ENCODE data around the gene NPAS3. TPM values are rescaled to one million over a fixed set of nuclear protein-coding genes. Genes with fewer than 3 reads are reported as not detected.

The NPAS3 gene
- total RNA-seq, 4 donors from 2014 or later, result 4.0 to 12.2 (median 5.6) TPM

- Histone ChIP-seq H3K36me3 (no peaks in the 10 kb centered on the region), H3K4me3 (replicated peaks in 1 of 3) (no peak overlapping the region), H3K27me3 (no peaks in the 10 kb centered on the region), H3K9me3 (no peaks in the 10 kb centered on the region), H3K27ac (no peak overlapping the region), H3K4me1 (peaks cover 8 to 13% of the 10 kb centered on the region in 2 donors)
- DNase-seq, result no peak
- WGBS, 2 donors, result 78 to 88% methylated on average over 2 of the region's 2 CpGs
- intact Hi-C loops (cut with DNase I), result no loop called here
- TF ChIP-seq, protein P1, sequence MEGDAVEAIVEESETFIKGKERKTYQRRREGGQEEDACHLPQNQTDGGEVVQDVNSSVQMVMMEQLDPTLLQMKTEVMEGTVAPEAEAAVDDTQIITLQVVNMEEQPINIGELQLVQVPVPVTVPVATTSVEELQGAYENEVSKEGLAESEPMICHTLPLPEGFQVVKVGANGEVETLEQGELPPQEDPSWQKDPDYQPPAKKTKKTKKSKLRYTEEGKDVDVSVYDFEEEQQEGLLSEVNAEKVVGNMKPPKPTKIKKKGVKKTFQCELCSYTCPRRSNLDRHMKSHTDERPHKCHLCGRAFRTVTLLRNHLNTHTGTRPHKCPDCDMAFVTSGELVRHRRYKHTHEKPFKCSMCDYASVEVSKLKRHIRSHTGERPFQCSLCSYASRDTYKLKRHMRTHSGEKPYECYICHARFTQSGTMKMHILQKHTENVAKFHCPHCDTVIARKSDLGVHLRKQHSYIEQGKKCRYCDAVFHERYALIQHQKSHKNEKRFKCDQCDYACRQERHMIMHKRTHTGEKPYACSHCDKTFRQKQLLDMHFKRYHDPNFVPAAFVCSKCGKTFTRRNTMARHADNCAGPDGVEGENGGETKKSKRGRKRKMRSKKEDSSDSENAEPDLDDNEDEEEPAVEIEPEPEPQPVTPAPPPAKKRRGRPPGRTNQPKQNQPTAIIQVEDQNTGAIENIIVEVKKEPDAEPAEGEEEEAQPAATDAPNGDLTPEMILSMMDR (IDR thresholded peaks at IDR 0.05), result no peak
- TF ChIP-seq POLR2A (IDR thresholded peaks at IDR 0.05), result no peak
Measured at GRCh38 chr14:33449268-33449667, 510.6 kb downstream of the NPAS3 start.

DNA sequence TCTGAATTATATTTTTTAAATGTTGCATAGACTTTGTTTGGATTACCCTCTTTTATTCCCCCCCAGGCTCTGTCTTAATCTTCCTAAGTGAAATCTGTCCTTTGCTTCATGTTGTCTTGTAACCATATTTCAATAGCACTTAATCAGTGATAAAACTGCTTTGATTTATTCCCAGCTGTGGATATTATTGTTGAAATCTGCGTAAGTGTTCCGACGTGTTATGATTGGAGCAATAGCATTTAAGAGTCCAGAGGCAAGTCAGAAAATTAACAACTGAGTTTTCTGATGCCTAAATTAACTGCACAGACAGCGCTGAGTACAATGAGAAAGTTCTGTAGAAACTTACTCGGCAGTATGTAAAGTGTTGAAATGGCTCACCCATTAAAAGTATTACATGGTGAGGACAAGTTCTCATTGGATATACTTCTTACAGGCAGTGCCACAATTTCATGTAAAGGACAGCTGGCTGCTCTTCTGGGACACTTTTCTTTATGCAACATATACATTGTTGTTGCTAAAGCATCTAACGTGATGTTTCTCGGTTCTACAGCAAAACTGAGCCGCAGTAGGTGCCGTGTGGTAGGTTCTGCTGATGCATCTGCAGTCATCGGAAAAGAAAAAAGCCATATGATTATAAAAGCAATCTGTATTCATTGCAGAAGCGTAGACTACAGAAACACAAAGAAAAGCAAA, 511.2 kb downstream of the NPAS3 start:
- no peak for DNase-seq
- Histone ChIP-seq H3K27me3 (no peaks in the 10 kb centered on the region), H3K9me3 (no peaks in the 10 kb centered on the region), H3K4me3 (replicated peaks in 1 of 3) (no peak overlapping the region), H3K27ac (no peak overlapping the region), H3K4me1 (peaks cover 8 to 13% of the 10 kb centered on the region in 2 donors), H3K36me3 (no peaks in the 10 kb centered on the region)
- WGBS, 2 donors, result 91 to 92% methylated on average over 11 of the region's 11 CpGs
- intact Hi-C loops (cut with DNase I), result no loop called here
- no peak for TF ChIP-seq POLR2A (IDR thresholded peaks at IDR 0.05)
- TF ChIP-seq, protein P1 (IDR thresholded peaks at IDR 0.05), result no peak

DNA sequence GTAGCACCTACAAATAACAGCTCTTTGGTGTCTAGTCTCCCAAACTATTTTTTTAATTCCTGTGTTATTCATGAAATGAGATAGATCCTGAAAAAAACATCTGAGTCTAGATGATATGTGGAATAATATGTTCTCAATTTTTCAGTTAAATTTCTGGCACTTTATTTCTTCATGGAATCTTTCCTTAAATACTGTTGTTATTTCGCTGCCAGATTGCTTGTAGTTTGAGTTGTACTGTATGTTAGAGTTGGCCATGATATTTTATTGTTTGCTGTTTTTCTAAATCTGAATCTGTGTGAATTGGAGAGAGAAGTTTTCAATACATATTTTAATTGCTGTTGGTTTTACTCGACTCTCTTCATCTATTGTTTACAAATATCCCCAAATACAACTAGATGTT, 511.7 kb downstream of the NPAS3 start:
- 83 to 89% methylated on average over 2 of the region's 2 CpGs for WGBS, 2 donors
- Histone ChIP-seq H3K27me3 (no peaks in the 10 kb centered on the region), H3K4me1 (peaks cover 8 to 13% of the 10 kb centered on the region in 2 donors), H3K9me3 (no peaks in the 10 kb centered on the region), H3K4me3 (replicated peaks in 1 of 3) (no peak overlapping the region), H3K27ac (no peak overlapping the region), H3K36me3 (no peaks in the 10 kb centered on the region)
- intact Hi-C loops (cut with DNase I), result no loop called here
- TF ChIP-seq, protein P1 (IDR thresholded peaks at IDR 0.05), result no peak
- TF ChIP-seq POLR2A (IDR thresholded peaks at IDR 0.05), result no peak
- no peak for DNase-seq

GRCh38 chr14:33451211-33451610, 512.5 kb downstream of the NPAS3 start:
- WGBS, 2 donors, result 62 to 80% methylated on average over 3 of the region's 3 CpGs
- Histone ChIP-seq H3K27me3 (no peaks in the 10 kb centered on the region), H3K4me3 (replicated peaks in 1 of 3) (no peak overlapping the region), H3K27ac (no peak overlapping the region), H3K9me3 (no peaks in the 10 kb centered on the region), H3K4me1 (peaks cover 8 to 13% of the 10 kb centered on the region in 2 donors), H3K36me3 (no peaks in the 10 kb centered on the region)
- TF ChIP-seq, protein P1 (IDR thresholded peaks at IDR 0.05), result no peak
- no peak for TF ChIP-seq POLR2A (IDR thresholded peaks at IDR 0.05)
- peak; percentile 12 to 28 for DNase-seq
- intact Hi-C loops (cut with DNase I), result no loop called here

DNA sequence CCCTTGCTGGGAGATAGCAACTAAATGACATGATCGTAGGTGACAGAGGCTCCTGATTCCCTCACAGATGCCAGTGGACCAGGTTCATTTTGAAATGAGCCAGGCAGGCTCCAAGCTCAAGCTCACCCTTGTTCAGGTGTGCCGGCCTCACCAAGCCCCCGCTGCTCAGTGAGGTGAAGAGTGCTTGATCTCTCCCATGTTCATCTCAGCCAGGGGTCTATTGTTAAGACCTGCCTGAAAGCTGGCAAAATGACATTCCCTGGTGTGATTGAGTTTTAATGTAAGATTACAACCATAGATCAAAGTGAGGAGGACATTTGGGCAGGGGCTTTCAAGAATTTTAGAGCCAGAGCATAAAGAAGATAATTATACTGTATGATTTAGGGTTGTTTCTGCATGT, 514.3 kb downstream of the NPAS3 start:
- H3K4me1 ChIP-seq, result peaks cover 8 to 13% of the 10 kb centered on the region in 2 donors
- intact Hi-C loops (cut with DNase I), result no loop called here
- no peaks in the 10 kb centered on the region for H3K9me3 ChIP-seq
- H3K4me3 ChIP-seq (replicated peaks in 1 of 3), result no peak overlapping the region
- TF ChIP-seq, protein P1 (IDR thresholded peaks at IDR 0.05), result no peak
- no peak for TF ChIP-seq POLR2A (IDR thresholded peaks at IDR 0.05)
- DNase-seq, result no peak
- H3K27ac ChIP-seq, result no peak overlapping the region
- H3K36me3 ChIP-seq, result no peaks in the 10 kb centered on the region
- no peaks in the 10 kb centered on the region for H3K27me3 ChIP-seq
- 77 to 93% methylated on average over 3 of the region's 3 CpGs for WGBS, 2 donors
